GM23338 (cell line): ENCODE measurements around the gene ZNF185. TPM values are rescaled to one million over a fixed set of nuclear protein-coding genes. Genes with fewer than 3 reads are reported as not detected.

Experiments
- ATAC-seq: fragments of 200-7000 bp; cut with Tn5 transposase; 3 replicates; pipeline ENCODE4 v1.9.1; 2020
- DNase-seq: peaks from one replicate; pipeline ENCODE4 v3.0.0-alpha.2; 2015; ENCODE audit warnings: low spot score
- H2AFZ ChIP-seq: fragments of 200-600 bp; sonication (generic); 2 replicates; pipeline ENCODE4 v1.8.0; 2016; ENCODE audit warnings: antibody characterized with exemption, mild to moderate bottlenecking, moderate library complexity
- H3F3A ChIP-seq: fragments of 200-600 bp; sonication (generic); replicated peaks from 2 replicates; pipeline ENCODE4 v1.8.0; 2017; ENCODE audit warnings: antibody characterized with exemption, mixed run types, low read depth
- H3K27ac ChIP-seq: fragments of 200-600 bp; sonication (generic); 2 replicates; pipeline ENCODE4 v1.6.1; 2016; ENCODE audit warnings: low read depth
- H3K27me3 ChIP-seq: fragments of 200-600 bp; sonication (generic); 2 replicates; pipeline ENCODE4 v1.8.0; 2016; ENCODE audit warnings: mild to moderate bottlenecking, mixed run types, moderate library complexity; ENCODE audit not compliant: insufficient read depth
- H3K36me3 ChIP-seq: fragments of 200-600 bp; sonication (generic); 2 replicates; pipeline ENCODE4 v1.8.0; 2016; ENCODE audit warnings: mild to moderate bottlenecking; ENCODE audit not compliant: insufficient read depth
- H3K4me1 ChIP-seq: fragments of 200-600 bp; sonication (generic); 2 replicates; pipeline ENCODE4 v1.8.0; 2016; ENCODE audit warnings: mild to moderate bottlenecking, moderate library complexity; ENCODE audit not compliant: insufficient read depth
- H3K4me2 ChIP-seq: fragments of 200-600 bp; sonication (generic); 2 replicates; pipeline ENCODE4 v1.7.1; 2017; ENCODE audit warnings: mixed run types
- H3K4me3 ChIP-seq: fragments of 200-600 bp; sonication (generic); 2 replicates; pipeline ENCODE4 v1.6.1; 2016; ENCODE audit warnings: mixed run types
- H3K79me2 ChIP-seq: fragments of 200-600 bp; sonication (generic); replicated peaks from 2 replicates; pipeline ENCODE4 v1.8.0; 2017; ENCODE audit warnings: mild to moderate bottlenecking; ENCODE audit not compliant: insufficient read depth
- H3K9me2 ChIP-seq: fragments of 200-600 bp; sonication (generic); 2 replicates; pipeline ENCODE4 v1.8.0; 2017; ENCODE audit not compliant: insufficient read depth
- H4K20me1 ChIP-seq: fragments of 200-600 bp; sonication (generic); replicated peaks from 2 replicates; pipeline ENCODE4 v1.8.0; 2017; ENCODE audit warnings: mild to moderate bottlenecking; ENCODE audit not compliant: insufficient read depth
- H3K27ac Mint-ChIP-seq: 2 replicates; pipeline ENCODE4 v1.8.0; 2020; ENCODE audit warnings: inconsistent platforms, mild to moderate bottlenecking, moderate library complexity, mixed read lengths
- H3K27me3 Mint-ChIP-seq: 3 replicates; pipeline ENCODE4 v1.8.0; 2022; ENCODE audit warnings: low read depth, mild to moderate bottlenecking, moderate library complexity, mixed read lengths, inconsistent platforms; ENCODE audit not compliant: insufficient read depth, poor library complexity
- H3K36me3 Mint-ChIP-seq: 3 replicates; pipeline ENCODE4 v1.8.0; 2021; ENCODE audit warnings: low read depth, mild to moderate bottlenecking, inconsistent platforms, moderate library complexity, mixed read lengths
- H3K4me1 Mint-ChIP-seq: 3 replicates; pipeline ENCODE4 v1.8.0; 2020; ENCODE audit warnings: mild to moderate bottlenecking, inconsistent platforms, mixed read lengths
- H3K4me3 Mint-ChIP-seq: 3 replicates; pipeline ENCODE4 v1.8.0; 2021; ENCODE audit warnings: moderate library complexity, mild to moderate bottlenecking, inconsistent platforms, mixed read lengths
- H3K9me3 Mint-ChIP-seq: 3 replicates; pipeline ENCODE4 v1.8.0; 2020; ENCODE audit warnings: moderate library complexity, mild to moderate bottlenecking, inconsistent platforms, mixed read lengths
- CREB1 ChIP-seq: fragments of 250-450 bp; sonication (Bioruptor Pico); IDR thresholded peaks from 2 replicates; pipeline ENCODE4 v1.5.0; 2020; ENCODE audit warnings: low read depth, mild to moderate bottlenecking, moderate library complexity
- ETS1 ChIP-seq: IDR thresholded peaks from 2 replicates; pipeline ENCODE4 v1.6.1; 2016; ENCODE audit warnings: antibody characterized with exemption
- EZH2 ChIP-seq: fragments of 200-600 bp; sonication (generic); IDR thresholded peaks from one replicate; pipeline ENCODE4 v1.8.0; 2017; ENCODE audit warnings: antibody characterized with exemption, mild to moderate bottlenecking, low read depth; ENCODE audit not compliant: unreplicated experiment
- EZH2phosphoT487 ChIP-seq: fragments of 200-600 bp; sonication (generic); IDR thresholded peaks from one replicate; pipeline ENCODE4 v1.8.1; 2018; ENCODE audit warnings: antibody characterized with exemption; ENCODE audit not compliant: unreplicated experiment
- JUNB ChIP-seq: IDR thresholded peaks from one replicate; pipeline ENCODE4 v1.6.1; 2016; ENCODE audit warnings: antibody characterized with exemption; ENCODE audit not compliant: unreplicated experiment
- NANOG ChIP-seq: IDR thresholded peaks from 2 replicates; pipeline ENCODE4 v1.6.1; 2016; ENCODE audit warnings: antibody characterized with exemption, borderline replicate concordance
- POLR2AphosphoS5 ChIP-seq: IDR thresholded peaks from 2 replicates; pipeline ENCODE4 v1.6.1; 2016; ENCODE audit warnings: antibody characterized with exemption, low read depth
- REST ChIP-seq: IDR thresholded peaks from one replicate; pipeline ENCODE4 v1.6.1; 2018; ENCODE audit warnings: antibody characterized with exemption; ENCODE audit not compliant: unreplicated experiment
- STAT1 ChIP-seq: IDR thresholded peaks from one replicate; pipeline ENCODE4 v1.6.1; 2016; ENCODE audit warnings: antibody characterized with exemption; ENCODE audit not compliant: unreplicated experiment
- ZNF114 ChIP-seq: fragments of 250-450 bp; sonication (Bioruptor Pico); IDR thresholded peaks from 2 replicates; pipeline ENCODE4 v1.5.0; 2020; ENCODE audit warnings: mild to moderate bottlenecking, moderate library complexity
- ZNF331 ChIP-seq: fragments of 250-450 bp; sonication (Bioruptor Pico); IDR thresholded peaks from 2 replicates; pipeline ENCODE4 v1.5.0; 2020; ENCODE audit warnings: low read depth, mild to moderate bottlenecking, moderate library complexity
- ZNF462 ChIP-seq: fragments of 250-450 bp; sonication (Bioruptor Pico); IDR thresholded peaks from 2 replicates; pipeline ENCODE4 v1.5.0; 2020; ENCODE audit warnings: mild to moderate bottlenecking, moderate library complexity
- polyA plus RNA-seq: library from polyadenylated mRNA; unstranded; fragments of >200 nt; fragmentation: Nextera tagmentation; extraction: Ambion mirVana; gene quantifications from 2 replicates; pipeline ENCODE4 v1.2.1, GENCODE V29; 2016
- total RNA-seq: library from RNA; depleted of rRNA; stranded (reverse); fragments of >200 nt; shearing (Covaris generic); gene quantifications from 2 replicates; pipeline ENCODE4 v1.2.3, GENCODE V29; 2014

Gene ZNF185
- total and polyA plus RNA-seq, 2 experiments from 2014 or later = 2.9 to 7.8 TPM

- TF ChIP-seq ETS1 (no peak), POLR2AphosphoS5 (no peak), JUNB (no peak), CREB1 (CRISPR knock-in tag) (no peak), EZH2 (no peak), EZH2phosphoT487 (no peak)
Observed at GRCh38 chrX:152861116-152861515, 36.8 kb upstream of the ZNF185 start (continued).

- Histone ChIP-seq H3K4me2 (no peak overlapping the region), H3K79me2 (no peaks in the 10 kb centered on the region), H3F3A (no peaks in the 10 kb centered on the region), H3K9me2 (no peaks in the 10 kb centered on the region), H3K4me3 (no peak overlapping the region), H2AFZ (no peak overlapping the region), H3K4me1 (no peaks in the 10 kb centered on the region), H4K20me1 (no peaks in the 10 kb centered on the region), H3K27me3 (no peaks in the 10 kb centered on the region), H3K27ac (no peak overlapping the region), H3K36me3 (no peaks in the 10 kb centered on the region)
- Mint-ChIP-seq H3K4me1 (no peaks in the 10 kb centered on the region), H3K36me3 (peaks cover 27% of the 10 kb centered on the region), H3K27me3 (no peaks in the 10 kb centered on the region), H3K4me3 (no peak overlapping the region), H3K9me3 (no peaks in the 10 kb centered on the region; the same call in 2 of the 3 replicates), H3K27ac (no peak overlapping the region)
- ATAC-seq (no peak), DNase-seq (no peak)
- TF ChIP-seq ZNF331 = no peak
- no peak for TF ChIP-seq JUNB
- TF ChIP-seq EZH2phosphoT487 = no peak
- no peak for TF ChIP-seq REST
- TF ChIP-seq ETS1 = no peak
- TF ChIP-seq POLR2AphosphoS5 = no peak
- TF ChIP-seq ZNF114 = no peak
- TF ChIP-seq STAT1 = no peak
- TF ChIP-seq NANOG = no peak
- no peak for TF ChIP-seq CREB1 (CRISPR knock-in tag)
- TF ChIP-seq ZNF462 = no peak
Observed at GRCh38 chrX:152861826-152862225, 36.0 kb upstream of the ZNF185 start.
